Suppressor macrophage treated with lipopolysaccharide for 4 hours (primary cell): ENCODE data around the gene BPIFB2.

Source experiments
- DNase-seq: peaks from one replicate; pipeline ENCODE4 v3.0.0-alpha.2; 2020

The BPIFB2 gene

DNA sequence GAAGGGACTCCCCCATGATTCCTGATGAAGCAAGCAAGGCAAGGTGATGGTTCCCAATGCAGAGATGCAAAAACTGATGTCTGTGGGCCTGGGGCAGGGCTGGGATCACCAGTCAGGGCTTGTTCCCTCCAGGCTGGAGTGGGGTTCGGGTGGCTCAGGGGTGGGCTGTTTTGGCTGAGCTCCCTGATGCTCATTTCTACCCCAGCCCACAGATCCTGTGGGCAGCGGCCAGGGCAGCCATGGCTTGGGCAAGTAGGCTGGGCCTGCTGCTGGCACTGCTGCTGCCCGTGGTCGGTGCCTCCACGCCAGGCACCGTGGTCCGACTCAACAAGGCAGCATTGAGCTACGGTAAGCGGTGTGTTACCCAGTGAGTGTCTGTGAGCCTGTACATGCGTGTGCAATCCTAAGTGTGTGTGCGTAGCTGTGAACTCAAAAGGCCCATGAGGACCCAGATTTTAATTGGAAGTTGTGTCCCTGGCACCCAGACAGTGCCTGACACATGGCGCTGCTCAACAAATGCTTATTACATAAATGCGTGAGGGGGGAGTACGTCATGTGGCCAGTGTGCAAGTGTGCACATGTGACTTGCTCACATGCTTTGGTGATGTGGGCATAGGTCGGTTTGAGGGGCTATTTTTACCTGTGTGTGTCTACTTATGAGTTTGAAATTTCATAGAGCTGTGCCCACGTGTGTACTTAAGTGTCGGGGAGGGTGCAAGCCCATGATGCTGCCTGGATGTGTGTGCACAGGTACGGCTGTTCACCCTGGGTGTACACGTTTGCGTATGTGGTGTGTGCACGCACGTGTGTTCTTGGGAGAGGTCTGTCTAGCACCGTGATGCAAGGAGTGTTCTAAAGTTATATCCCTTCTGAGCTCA lies 1.1 kb downstream of the BPIFB2 start:
- no peak for DNase-seq

DNA sequence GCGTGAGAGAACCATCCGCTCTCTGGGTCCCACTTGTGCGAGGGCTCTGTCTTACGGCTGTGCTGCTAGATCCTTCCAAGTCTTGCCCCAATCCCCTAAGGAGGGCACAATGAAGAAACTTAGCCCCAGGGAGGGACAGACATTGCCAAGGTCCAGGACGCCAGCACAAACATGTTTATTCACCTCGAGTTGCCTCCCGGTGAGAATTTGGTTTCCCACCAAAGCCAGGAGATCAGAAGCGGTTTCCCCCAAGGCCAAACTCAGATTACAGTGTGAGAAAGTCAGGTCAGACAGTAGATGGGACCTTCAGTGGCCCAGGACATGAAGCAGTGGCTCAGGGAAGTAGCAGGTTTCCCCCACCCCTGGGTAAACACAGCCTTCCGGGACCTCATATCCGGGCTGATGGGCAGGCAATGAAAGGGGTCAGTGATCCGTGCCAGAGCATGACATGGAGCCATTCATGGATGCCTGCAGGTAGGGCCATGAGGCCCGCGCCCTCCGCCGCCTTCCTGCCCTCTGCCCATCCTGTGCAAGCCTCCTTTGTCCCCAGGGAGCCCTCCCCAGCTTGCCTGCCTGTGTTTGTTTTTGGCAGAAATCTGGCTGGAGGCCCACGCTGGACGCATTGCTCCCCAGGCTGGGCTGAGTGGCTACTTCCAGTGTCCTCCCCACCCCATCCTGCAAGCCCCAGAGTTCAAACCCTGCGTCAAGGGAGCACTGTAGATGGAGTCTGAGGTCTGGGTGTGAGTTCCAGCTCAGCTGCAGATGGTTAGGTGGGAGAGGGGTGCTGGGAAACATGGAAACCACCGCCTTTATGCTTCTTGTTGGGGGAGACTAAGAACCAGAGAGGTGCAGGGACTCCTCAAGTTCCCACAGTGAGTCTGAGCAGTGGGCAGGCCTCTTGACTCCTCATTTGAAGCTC lies 2.0 kb downstream of the BPIFB2 start:
- DNase-seq: no peak

DNA sequence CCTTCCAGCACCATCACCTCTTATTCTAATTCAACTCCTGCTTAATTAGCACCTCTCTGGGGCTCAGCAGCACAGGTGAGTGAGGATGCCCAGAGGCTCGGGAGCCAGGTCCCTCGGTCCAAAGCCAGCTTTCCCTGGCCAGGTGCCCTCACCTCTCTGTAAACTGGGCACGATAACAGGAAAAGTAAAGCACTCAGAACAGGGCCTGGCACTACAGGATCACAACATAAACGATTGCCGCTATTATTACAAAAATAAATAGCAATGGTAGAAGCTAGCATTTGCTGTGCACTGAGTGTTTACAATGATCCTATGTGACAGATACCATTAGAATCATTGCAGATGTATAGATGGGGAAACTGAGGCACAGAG lies 2.6 kb downstream of the BPIFB2 start:
- DNase-seq: no peak

- no peak for DNase-seq
These were observed 3.4 kb downstream of the BPIFB2 start for GRCh38 chr20:33010674-33011449.

DNA sequence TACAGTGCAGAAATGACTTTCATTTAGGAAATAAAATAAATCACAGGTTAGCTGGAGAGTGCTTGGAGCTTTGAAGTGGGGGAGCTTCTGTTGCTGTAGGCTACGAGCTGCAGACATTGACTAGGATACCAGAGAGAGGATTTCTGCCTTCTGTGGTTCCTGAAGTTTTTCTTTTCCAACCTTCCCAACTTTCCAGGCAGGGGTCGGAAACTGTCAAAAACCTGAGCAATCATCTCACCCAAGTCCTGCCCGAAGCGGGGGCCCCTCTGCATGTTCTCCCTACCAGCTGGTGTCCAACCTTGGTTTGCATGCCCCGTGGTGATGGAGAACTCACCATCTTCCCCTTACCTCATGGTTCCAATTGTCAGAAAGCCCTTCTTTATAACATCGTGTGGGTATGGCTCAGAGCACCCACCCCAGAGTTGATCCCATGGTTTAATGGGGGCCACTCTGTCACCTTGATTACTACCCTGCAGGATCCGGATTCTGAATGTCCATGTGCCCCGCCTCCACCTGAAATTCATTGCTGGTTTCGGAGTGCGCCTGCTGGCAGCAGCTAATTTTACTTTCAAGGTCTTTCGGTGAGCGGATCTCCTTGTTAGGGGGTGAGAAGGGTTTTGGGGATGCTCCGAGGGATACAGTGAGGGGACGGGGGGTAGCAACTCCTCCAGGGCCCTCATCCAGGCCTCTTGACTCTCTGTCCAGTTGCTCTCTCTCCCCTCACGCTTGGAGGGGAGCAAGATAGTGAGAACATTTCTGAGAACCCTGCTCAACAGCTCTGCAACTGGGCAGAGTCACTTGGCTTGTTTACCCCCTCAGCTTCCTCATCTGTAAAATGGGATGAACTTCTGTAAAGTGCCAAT lies 5.1 kb downstream of the BPIFB2 start:
- DNase-seq: no peak

GRCh38 chr20:33013701-33014326 lies 6.3 kb downstream of the BPIFB2 start:
- DNase-seq: no peak

DNA sequence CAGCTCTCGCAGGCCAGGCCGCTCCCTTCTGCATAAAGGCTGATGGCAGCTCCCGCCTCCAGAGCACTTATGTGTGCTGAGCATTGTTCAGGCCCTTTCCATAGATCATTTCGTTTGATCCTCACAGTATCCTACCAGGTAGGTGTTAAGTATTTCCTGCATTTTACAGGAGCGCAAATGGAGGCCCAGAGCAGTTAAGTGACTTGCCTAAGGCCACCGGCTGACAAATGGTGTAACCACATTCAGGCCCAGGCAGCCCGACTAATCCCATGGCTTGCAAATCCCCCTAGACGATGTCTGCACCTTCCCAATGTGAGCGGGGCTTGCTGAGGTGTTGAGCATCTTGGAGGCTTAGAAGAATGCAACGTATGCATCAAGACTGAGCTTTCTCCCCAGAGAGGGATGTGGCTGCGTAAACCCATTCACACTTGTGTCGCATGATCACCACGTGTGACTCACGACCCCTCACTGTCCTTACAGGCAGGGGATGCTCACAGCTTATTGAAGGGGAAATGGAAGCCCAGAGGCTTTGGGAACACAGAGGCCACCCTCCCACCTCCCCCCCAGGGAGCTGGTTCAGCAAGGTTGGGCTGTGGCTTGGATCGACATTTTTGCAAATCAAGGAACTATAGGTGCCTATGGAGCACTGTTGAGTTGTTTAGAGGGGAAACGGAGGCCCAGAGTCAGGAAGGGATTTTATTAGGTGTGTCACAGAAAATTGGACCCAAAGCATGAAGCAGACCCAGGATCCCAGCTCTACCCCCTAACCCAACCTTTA lies 7.0 kb downstream of the BPIFB2 start:
- DNase-seq: no peak

DNA sequence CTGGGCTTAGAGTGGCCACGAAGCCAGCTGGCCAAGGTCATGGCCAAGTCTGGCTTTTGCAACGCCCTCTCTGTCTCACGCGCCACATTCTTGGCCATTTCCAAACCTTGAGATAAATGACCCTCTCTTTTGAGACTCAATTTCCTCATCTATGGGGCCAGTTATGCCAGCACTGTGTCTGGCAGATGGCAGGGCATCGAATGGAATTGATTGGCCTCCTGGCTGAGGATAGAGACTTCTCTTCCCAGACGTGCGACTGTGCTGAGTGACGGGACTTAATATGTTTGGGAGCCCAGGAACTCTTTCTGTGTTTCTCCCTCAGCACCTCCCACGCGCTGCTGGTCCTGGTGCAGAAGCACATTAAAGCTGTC lies 7.6 kb downstream of the BPIFB2 start:
- no peak for DNase-seq

DNA sequence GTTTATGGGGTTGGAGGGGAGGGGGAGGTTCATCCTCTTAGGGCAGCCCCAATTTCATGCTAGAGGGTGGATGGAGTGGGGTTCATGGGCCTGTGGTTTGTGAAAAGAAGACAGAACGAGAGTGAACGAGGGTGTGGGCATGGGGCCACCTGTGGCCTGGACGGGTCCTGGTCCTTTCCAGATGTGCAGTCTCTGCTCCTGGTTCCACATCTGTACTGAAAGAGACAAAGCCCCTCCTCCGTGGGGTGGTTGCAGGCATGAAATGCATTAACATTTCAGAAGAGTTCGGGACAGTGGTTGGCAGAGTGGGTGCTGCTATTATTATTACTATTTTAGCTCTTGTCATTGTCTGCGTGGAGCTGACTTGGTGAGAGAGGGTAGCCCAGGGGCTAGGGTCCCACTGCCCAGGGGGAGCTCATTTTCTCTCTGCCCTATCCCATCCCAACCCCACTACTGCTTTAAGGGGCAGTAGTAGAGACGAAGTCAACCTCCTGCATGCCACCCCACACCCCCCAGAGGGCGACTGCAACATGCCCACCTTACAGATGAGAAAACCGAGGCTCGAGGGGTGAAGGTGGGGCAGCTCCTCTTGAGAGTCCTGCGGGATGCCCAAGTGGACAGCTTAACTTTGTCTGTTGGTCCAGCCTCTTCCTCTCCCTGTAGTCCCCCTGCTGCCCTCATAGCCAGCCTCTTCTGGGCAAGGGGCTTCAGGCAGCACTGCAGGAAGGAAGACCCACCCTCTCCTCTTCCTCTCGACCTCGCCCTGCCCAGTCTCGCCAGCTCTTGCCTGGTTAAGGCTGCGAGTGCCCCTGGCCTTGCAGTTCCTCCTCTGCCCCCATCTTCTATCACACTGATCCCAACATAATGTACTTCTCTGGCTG lies 8.4 kb downstream of the BPIFB2 start:
- DNase-seq: no peak

GRCh38 chr20:33016581-33017109 lies 9.1 kb downstream of the BPIFB2 start:
- DNase-seq: no peak

DNA sequence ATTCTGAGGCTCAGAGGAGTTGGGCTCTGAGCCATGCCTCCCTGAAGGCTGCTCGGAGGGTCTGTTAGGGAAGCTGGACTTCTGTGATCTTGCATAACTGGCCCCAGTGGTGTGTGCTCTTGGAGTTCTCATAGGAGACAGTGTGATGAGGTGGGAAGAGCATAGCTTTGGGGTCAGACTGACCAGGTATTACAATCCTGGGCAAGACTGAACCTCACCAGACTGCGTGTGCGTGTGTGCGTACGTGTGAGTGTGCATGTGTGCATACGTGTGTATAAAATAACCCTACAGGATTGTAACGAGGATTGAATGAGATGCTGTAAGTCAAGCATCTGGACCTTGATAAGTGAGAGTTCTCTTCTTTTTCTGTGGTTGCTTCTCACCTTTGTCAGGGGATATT lies 10.0 kb downstream of the BPIFB2 start:
- DNase-seq: no peak

GRCh38 chr20:33018169-33018931 lies 10.8 kb downstream of the BPIFB2 start:
- DNase-seq: no peak

- no peak for DNase-seq
These were observed 12.2 kb downstream of the BPIFB2 start for GRCh38 chr20:33019465-33020277.

GRCh38 chr20:33020278-33021161 lies 13.0 kb downstream of the BPIFB2 start:
- DNase-seq: no peak

GRCh38 chr20:33021879-33022278 lies 14.4 kb downstream of the BPIFB2 start:
- no peak for DNase-seq

- peak; percentile 60 for DNase-seq
These were observed 14.8 kb downstream of the BPIFB2 start for GRCh38 chr20:33022289-33022688.
